A673 (cell line): ENCODE measurements around the gene AK3.

Experiments
- CTCF ChIP-seq: fragments of 300-800, 200-600 bp; sonication (generic); conservative IDR thresholded peaks from 2 replicates; pipeline ENCODE4 v1.5.1; 2017; ENCODE audit warnings: low read depth, mild to moderate bottlenecking, antibody characterized with exemption, low read length, moderate library complexity, mixed read lengths
- EZH2 ChIP-seq: fragments of 200-600 bp; sonication (generic); IDR thresholded peaks from 2 replicates; pipeline ENCODE4 v1.6.1; 2017; ENCODE audit warnings: borderline replicate concordance, low read depth, mild to moderate bottlenecking, mixed read lengths, antibody characterized with exemption, low read length; ENCODE audit not compliant: poor library complexity, severe bottlenecking

DNA sequence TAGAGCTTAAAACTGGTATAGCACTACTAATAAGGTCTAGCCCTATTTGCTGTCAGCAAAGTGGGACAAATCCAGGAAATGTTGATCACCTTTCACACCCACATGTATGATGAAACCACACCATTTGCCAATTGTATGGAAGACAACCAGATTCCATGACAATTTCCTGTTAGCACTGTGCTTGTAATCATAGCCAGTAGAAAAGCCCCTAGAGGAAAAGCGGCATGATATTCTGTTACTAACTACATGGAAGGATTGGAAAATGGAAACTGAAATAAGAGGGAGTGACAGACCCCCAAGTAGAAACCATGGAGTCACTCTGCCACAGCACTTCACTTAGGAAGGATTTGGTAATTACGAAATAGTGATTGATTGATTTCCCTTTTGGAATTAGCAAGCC is 75.6 kb downstream of the AK3 start:
- TF ChIP-seq EZH2, result no peak
- TF ChIP-seq CTCF, result no peak
